Central memory CD8-positive, alpha-beta T cell (primary cell): ENCODE measurements around the gene DHX57.

ENCODE experiments used
- ATAC-seq: fragments of 150-1000 bp; cut with Tn5 transposase; replicated peaks from 2 replicates; pipeline ENCODE4 v1.10.0; 2022; ENCODE audit warnings: mild to moderate bottlenecking, moderate FRiP score, moderate number of reproducible peaks; ENCODE audit not compliant: poor library complexity, severe bottlenecking; ENCODE audit errors: extremely low read depth
- DNase-seq, 2 donors: peaks; one replicate each; pipeline ENCODE4 v3.0.0; 2021; ENCODE audit warnings: low spot score in 2 of 2
- H3K27ac Mint-ChIP-seq: one replicate; pipeline ENCODE4 v1.8.0; 2022; ENCODE audit warnings: low read depth, mild to moderate bottlenecking, moderate library complexity, mixed read lengths
- H3K27me3 Mint-ChIP-seq: one replicate; pipeline ENCODE4 v1.8.0; 2022; ENCODE audit warnings: mixed read lengths
- H3K36me3 Mint-ChIP-seq: one replicate; pipeline ENCODE4 v1.8.0; 2022; ENCODE audit warnings: mild to moderate bottlenecking, moderate library complexity, mixed read lengths; ENCODE audit not compliant: insufficient read depth
- H3K4me1 Mint-ChIP-seq: one replicate; pipeline ENCODE4 v1.8.0; 2022; ENCODE audit warnings: mixed read lengths
- H3K4me3 Mint-ChIP-seq: one replicate; pipeline ENCODE4 v1.8.0; 2022; ENCODE audit warnings: mild to moderate bottlenecking, moderate library complexity, mixed read lengths
- H3K9me3 Mint-ChIP-seq: one replicate; pipeline ENCODE4 v1.8.0; 2022; ENCODE audit warnings: mixed read lengths

DHX57 gene, protein sequence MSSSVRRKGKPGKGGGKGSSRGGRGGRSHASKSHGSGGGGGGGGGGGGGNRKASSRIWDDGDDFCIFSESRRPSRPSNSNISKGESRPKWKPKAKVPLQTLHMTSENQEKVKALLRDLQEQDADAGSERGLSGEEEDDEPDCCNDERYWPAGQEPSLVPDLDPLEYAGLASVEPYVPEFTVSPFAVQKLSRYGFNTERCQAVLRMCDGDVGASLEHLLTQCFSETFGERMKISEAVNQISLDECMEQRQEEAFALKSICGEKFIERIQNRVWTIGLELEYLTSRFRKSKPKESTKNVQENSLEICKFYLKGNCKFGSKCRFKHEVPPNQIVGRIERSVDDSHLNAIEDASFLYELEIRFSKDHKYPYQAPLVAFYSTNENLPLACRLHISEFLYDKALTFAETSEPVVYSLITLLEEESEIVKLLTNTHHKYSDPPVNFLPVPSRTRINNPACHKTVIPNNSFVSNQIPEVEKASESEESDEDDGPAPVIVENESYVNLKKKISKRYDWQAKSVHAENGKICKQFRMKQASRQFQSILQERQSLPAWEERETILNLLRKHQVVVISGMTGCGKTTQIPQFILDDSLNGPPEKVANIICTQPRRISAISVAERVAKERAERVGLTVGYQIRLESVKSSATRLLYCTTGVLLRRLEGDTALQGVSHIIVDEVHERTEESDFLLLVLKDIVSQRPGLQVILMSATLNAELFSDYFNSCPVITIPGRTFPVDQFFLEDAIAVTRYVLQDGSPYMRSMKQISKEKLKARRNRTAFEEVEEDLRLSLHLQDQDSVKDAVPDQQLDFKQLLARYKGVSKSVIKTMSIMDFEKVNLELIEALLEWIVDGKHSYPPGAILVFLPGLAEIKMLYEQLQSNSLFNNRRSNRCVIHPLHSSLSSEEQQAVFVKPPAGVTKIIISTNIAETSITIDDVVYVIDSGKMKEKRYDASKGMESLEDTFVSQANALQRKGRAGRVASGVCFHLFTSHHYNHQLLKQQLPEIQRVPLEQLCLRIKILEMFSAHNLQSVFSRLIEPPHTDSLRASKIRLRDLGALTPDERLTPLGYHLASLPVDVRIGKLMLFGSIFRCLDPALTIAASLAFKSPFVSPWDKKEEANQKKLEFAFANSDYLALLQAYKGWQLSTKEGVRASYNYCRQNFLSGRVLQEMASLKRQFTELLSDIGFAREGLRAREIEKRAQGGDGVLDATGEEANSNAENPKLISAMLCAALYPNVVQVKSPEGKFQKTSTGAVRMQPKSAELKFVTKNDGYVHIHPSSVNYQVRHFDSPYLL (N-terminal part only)

DNA sequence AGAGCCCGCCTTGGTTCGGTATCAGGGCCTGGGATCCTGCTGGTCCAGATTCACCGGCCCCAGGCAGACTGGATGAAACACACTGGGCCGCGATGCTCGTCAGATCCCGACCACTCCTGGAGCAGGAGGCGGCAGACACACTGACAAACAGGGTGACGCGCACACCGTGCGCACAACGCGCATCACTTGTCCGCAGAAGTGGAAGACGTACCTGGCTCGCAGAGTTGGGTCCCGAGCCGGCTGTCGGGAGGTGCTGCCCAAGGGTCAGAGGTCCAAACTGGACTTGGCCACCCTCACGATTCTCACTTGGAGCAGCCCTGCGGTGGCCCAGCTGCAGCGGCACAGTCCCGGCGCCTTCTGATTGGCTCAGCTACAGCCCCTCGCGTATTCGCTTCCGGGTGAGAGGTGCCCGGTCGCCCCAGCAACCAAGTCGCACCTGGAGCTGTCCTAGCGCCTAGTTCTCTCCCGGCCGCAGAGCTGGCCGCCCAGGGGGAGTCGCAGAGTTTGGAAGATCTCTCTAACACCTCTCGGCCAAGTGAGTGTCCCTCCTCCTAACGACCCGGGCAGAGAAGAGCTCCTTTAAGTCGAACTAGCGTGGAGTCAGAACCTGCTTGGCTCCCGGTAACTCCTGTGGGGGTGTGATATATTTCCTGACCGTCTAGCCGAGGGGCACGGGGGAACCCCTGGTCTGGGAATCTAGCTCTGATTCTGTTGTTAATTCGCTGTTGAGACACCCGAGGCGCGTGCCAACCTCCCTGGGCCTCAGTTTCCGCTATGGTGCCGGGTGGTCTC is at the start of gene DHX57, which contains the start of gene MORN2:
Gene DHX57, minus strand, starts transcription at position 359 of the 792 bp plus-strand sequence. CDS start 7,529 bp downstream, outside the sequence.
Gene MORN2, plus strand, starts transcription at position 401 of the 792 bp plus-strand sequence.
- Mint-ChIP-seq H3K9me3 (peaks cover 5% of the 10 kb centered on the region), H3K4me3 (peak within 1 kb of the TSS; percentile 99)
- ATAC-seq: peak; percentile 97

GRCh38 chr2:38922902-38923301 is 47.2 kb upstream of the DHX57 start:
- DNase-seq (no peak), ATAC-seq (no peak)
- Mint-ChIP-seq H3K27ac (no peak overlapping the region), H3K27me3 (peaks cover 11% of the 10 kb centered on the region), H3K4me1 (no peaks in the 10 kb centered on the region), H3K4me3 (no peak overlapping the region), H3K9me3 (no peaks in the 10 kb centered on the region), H3K36me3 (no peaks in the 10 kb centered on the region)

More for the DNA sequence above, at the start of gene DHX57, which contains the start of gene MORN2:
- H3K27me3 Mint-ChIP-seq: no peaks in the 10 kb centered on the region
- peaks cover 11% of the 10 kb centered on the region for H3K36me3 Mint-ChIP-seq
- peak within 1 kb of the TSS; percentile 96 for H3K27ac Mint-ChIP-seq
- DNase-seq: peak; percentile 68 to 71
- peaks cover 32% of the 10 kb centered on the region for H3K4me1 Mint-ChIP-seq

- Mint-ChIP-seq H3K9me3 (no peaks in the 10 kb centered on the region), H3K27ac (no peak overlapping the region), H3K36me3 (no peaks in the 10 kb centered on the region), H3K4me1 (no peaks in the 10 kb centered on the region), H3K4me3 (no peak overlapping the region), H3K27me3 (peaks cover 11% of the 10 kb centered on the region)
- DNase-seq (no peak), ATAC-seq (no peak)
Observed at GRCh38 chr2:38922389-38922788, 46.7 kb upstream of the DHX57 start.

GRCh38 chr2:38912619-38913018 is 36.9 kb upstream of the DHX57 start:
- Mint-ChIP-seq H3K36me3 (no peaks in the 10 kb centered on the region), H3K4me1 (no peaks in the 10 kb centered on the region), H3K27me3 (no peaks in the 10 kb centered on the region), H3K4me3 (no peak overlapping the region), H3K9me3 (no peaks in the 10 kb centered on the region), H3K27ac (no peak overlapping the region)
- DNase-seq (no peak), ATAC-seq (no peak)

DNA sequence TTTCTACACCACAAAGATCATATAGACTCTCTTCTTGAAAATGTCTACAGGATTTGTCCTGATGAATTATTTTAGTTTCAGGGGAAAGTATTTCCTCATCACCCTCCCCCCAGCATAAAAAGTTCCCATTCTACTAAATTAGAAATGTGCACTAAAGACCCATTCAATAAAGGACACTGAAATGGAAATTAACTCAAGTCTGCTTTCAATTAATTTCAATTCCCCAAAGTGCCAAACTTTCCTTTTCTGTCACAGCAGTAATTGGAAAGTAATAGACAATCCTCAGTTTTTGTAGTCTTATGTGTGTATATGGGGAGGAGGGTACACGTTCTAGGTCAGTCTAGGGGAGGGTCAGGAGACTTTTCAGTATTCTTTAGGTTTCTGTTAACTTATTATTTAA is 35.5 kb upstream of the DHX57 start:
- ATAC-seq: no peak
- no peak for DNase-seq
- Mint-ChIP-seq H3K27me3 (no peaks in the 10 kb centered on the region), H3K36me3 (no peaks in the 10 kb centered on the region), H3K27ac (no peak overlapping the region), H3K4me3 (no peak overlapping the region), H3K9me3 (no peaks in the 10 kb centered on the region), H3K4me1 (no peaks in the 10 kb centered on the region)

DNA sequence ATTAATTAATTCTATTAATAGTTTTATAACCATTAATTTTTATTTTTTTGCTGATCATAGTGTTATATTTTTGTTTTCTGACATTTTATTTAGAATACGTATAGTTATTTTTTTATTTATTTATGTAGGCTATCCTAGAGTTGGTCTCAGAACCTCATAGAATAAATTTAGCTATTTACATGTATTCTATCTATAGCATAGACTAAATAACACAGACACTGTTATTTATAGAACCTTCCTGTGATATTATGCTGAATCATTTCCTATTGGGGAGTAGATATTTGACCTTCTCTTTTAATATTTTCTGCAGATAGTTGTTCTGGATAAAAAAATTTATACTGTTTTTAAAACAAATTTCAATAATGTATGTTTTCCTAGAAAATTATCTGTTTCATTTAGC is 34.1 kb upstream of the DHX57 start:
- DNase-seq (no peak), ATAC-seq (no peak)
- Mint-ChIP-seq H3K9me3 (no peaks in the 10 kb centered on the region), H3K36me3 (no peaks in the 10 kb centered on the region), H3K4me1 (no peaks in the 10 kb centered on the region), H3K27ac (no peak overlapping the region), H3K4me3 (no peak overlapping the region), H3K27me3 (no peaks in the 10 kb centered on the region)

- H3K4me3 Mint-ChIP-seq: no peak overlapping the region
Observed at GRCh38 chr2:38907743-38908562, 32.2 kb upstream of the DHX57 start.

DNA sequence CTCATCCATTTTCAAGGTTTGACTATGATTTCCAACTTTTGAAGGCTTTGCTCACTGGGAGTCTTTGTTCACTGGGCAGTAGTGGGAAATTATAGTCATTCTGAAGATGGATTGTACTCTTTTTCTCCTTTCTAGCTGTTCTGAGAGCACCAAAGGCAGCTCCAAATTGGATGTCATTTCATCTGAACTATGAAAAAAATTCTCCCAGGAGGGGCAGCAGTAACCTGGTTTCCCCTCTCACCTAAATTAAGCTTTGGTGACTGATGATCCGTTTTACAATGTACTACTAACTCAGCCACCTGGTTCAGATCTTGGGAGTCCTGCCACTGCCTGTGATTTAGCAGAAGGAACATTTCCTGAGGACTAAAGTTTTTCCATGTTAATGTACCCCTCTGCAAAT is 31.5 kb upstream of the DHX57 start:
- Mint-ChIP-seq H3K4me1 (no peaks in the 10 kb centered on the region), H3K27me3 (no peaks in the 10 kb centered on the region), H3K27ac (no peak overlapping the region), H3K9me3 (no peaks in the 10 kb centered on the region), H3K36me3 (no peaks in the 10 kb centered on the region), H3K4me3 (no peak overlapping the region)
- no peak for ATAC-seq
- no peak for DNase-seq

More at GRCh38 chr2:38907743-38908562, 32.2 kb upstream of the DHX57 start:
- ATAC-seq: no peak
- Mint-ChIP-seq H3K27ac (no peak overlapping the region), H3K36me3 (no peaks in the 10 kb centered on the region), H3K4me1 (no peaks in the 10 kb centered on the region), H3K9me3 (no peaks in the 10 kb centered on the region), H3K27me3 (no peaks in the 10 kb centered on the region)
- DNase-seq: no peak

- DNase-seq (no peak), ATAC-seq (no peak)
- Mint-ChIP-seq H3K9me3 (no peaks in the 10 kb centered on the region), H3K4me3 (no peak overlapping the region), H3K27me3 (no peaks in the 10 kb centered on the region), H3K27ac (no peak overlapping the region), H3K36me3 (no peaks in the 10 kb centered on the region), H3K4me1 (no peaks in the 10 kb centered on the region)
Observed at GRCh38 chr2:38905251-38905650, 29.5 kb upstream of the DHX57 start.

- H3K4me3 Mint-ChIP-seq: no peak overlapping the region
- DNase-seq: no peak
- peaks cover 18% of the 10 kb centered on the region for H3K27me3 Mint-ChIP-seq
- H3K9me3 Mint-ChIP-seq: no peaks in the 10 kb centered on the region
- H3K27ac Mint-ChIP-seq: no peak overlapping the region
- no peaks in the 10 kb centered on the region for H3K36me3 Mint-ChIP-seq
- ATAC-seq: no peak
- no peaks in the 10 kb centered on the region for H3K4me1 Mint-ChIP-seq
Observed at GRCh38 chr2:38900726-38901125, 25.0 kb upstream of the DHX57 start.

DNA sequence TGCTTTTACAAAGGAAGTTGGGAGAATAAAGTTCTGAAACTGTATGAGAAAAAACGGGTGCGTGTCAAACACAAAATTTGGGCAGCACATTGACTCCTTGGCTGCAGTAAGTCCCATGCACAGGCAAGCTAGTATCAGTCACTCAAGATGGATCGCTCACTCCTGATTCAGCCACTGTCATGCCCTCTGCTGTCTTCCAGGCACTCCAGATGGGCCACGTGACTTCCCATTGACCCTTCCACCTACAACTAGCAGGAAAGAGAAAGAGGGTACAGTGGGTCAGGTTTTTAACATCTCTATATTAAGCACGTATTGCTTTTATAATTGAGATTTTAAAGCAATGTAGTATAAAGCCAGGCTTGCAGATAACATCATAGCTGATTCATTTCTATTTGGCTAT is 22.5 kb upstream of the DHX57 start:
- ATAC-seq: no peak
- Mint-ChIP-seq H3K36me3 (no peaks in the 10 kb centered on the region), H3K9me3 (no peaks in the 10 kb centered on the region), H3K4me1 (no peaks in the 10 kb centered on the region), H3K4me3 (no peak overlapping the region), H3K27ac (no peak overlapping the region), H3K27me3 (peaks cover 18% of the 10 kb centered on the region)
- DNase-seq: no peak
